IMR-90 (cell line): ENCODE data around the gene RAP1A. TPM values are rescaled to one million over a fixed set of nuclear protein-coding genes. Genes with fewer than 3 reads are reported as not detected.

Experiments used
- ATAC-seq: fragments of 200-7000 bp; cut with Tn5 transposase; 2 replicates; pipeline ENCODE4 v1.9.1; 2020; ENCODE audit warnings: low read depth, mild to moderate bottlenecking, moderate library complexity
- BruUV-seq: library from RNA; stranded (reverse); fragments of 400-500 nt; replicated peaks from 2 replicates; lab custom pipeline; 2021; lab: Mats Ljungman, UMichigan
- CTCF ChIA-PET: fragments of 300-600 bp; formaldehyde crosslinking; extraction: SDS; loops from one replicate; lab custom pipeline; 2021; ENCODE audit warnings: antibody characterized with exemption; lab: Yijun Ruan, JAX
- POLR2A ChIA-PET: fragments of 300-600 bp; sonication (Branson Sonifier 250); formaldehyde crosslinking; loops from one replicate; lab custom pipeline; 2022; ENCODE audit warnings: antibody characterized with exemption; ENCODE audit not compliant: unreplicated experiment; lab: Charles Lee
- DNase-seq: peaks from one replicate; pipeline ENCODE4 v3.0.0; 2013
- H2AFZ ChIP-seq: replicated peaks from 2 replicates; pipeline ENCODE3; 2013; ENCODE audit warnings: low read length, mild to moderate bottlenecking; ENCODE audit not compliant: poor library complexity
- H2AK5ac ChIP-seq: 2 replicates; pipeline ENCODE4 v1.6.1; 2013; ENCODE audit warnings: low read depth, low read length, inconsistent platforms
- H2AK9ac ChIP-seq: replicated peaks from 2 replicates; pipeline ENCODE3; 2013; ENCODE audit warnings: mild to moderate bottlenecking, low read depth, low read length, moderate library complexity; ENCODE audit not compliant: poor library complexity
- H2BK120ac ChIP-seq: 2 replicates; pipeline ENCODE4 v1.6.1; 2013; ENCODE audit warnings: low read depth, low read length, inconsistent platforms
- H2BK15ac ChIP-seq: 3 replicates; pipeline ENCODE4 v1.6.1; 2013; ENCODE audit warnings: low read depth, low read length, inconsistent platforms
- H2BK20ac ChIP-seq: 2 replicates; pipeline ENCODE4 v1.6.1; 2013; ENCODE audit warnings: low read depth, mild to moderate bottlenecking, inconsistent platforms, low read length, moderate library complexity
- H2BK5ac ChIP-seq: 2 replicates; pipeline ENCODE4 v1.6.1; 2013; ENCODE audit warnings: mild to moderate bottlenecking, low read depth, low read length, inconsistent platforms; ENCODE audit not compliant: poor library complexity, severe bottlenecking
- H3K14ac ChIP-seq: replicated peaks from 2 replicates; pipeline ENCODE4 v1.6.1; 2013; ENCODE audit warnings: low read depth, low read length, inconsistent platforms
- H3K18ac ChIP-seq: 2 replicates; pipeline ENCODE4 v1.6.1; 2013; ENCODE audit warnings: low read depth, low read length, control low read depth
- H3K23ac ChIP-seq: 2 replicates; pipeline ENCODE4 v1.6.1; 2013; ENCODE audit warnings: low read depth, low read length, inconsistent platforms
- H3K27ac ChIP-seq: 2 replicates; pipeline ENCODE4 v1.5.1; 2013; ENCODE audit warnings: mild to moderate bottlenecking, control low read depth, low read length; ENCODE audit not compliant: insufficient read depth
- H3K27me3 ChIP-seq: 2 replicates; pipeline ENCODE4 v1.6.1; 2013; ENCODE audit warnings: low read length; ENCODE audit not compliant: control insufficient read depth, insufficient read depth
- H3K36me3 ChIP-seq: 2 replicates; pipeline ENCODE4 v1.6.1; 2013; ENCODE audit warnings: low read length, mixed read lengths; ENCODE audit not compliant: control insufficient read depth, insufficient read depth
- H3K4ac ChIP-seq: 2 replicates; pipeline ENCODE4 v1.6.1; 2013; ENCODE audit warnings: low read depth, low read length, inconsistent platforms
- H3K4me1 ChIP-seq: 2 replicates; pipeline ENCODE4 v1.6.1; 2013; ENCODE audit warnings: low read length, mixed read lengths; ENCODE audit not compliant: control insufficient read depth, insufficient read depth
- H3K4me2 ChIP-seq: 2 replicates; pipeline ENCODE4 v1.6.1; 2013; ENCODE audit warnings: low read depth, mild to moderate bottlenecking, control low read depth, low read length, moderate library complexity
- H3K4me3 ChIP-seq: 2 replicates; pipeline ENCODE4 v1.5.1; 2013; ENCODE audit warnings: low read depth, mild to moderate bottlenecking, control low read depth, low read length, moderate library complexity; ENCODE audit not compliant: insufficient read depth
- H3K56ac ChIP-seq: 2 replicates; pipeline ENCODE4 v1.6.1; 2013; ENCODE audit warnings: low read length, inconsistent platforms; ENCODE audit not compliant: insufficient read depth; ENCODE audit errors: extremely low read depth
- H3K79me1 ChIP-seq, 2 experiments: 2 replicates each; pipeline ENCODE4 v1.6.1; 2013; ENCODE audit warnings: low read length in 2 of 2, inconsistent platforms in 1 of 2, low read depth in 1 of 2
- H3K9ac ChIP-seq: 2 replicates; pipeline ENCODE4 v1.6.1; 2013; ENCODE audit warnings: low read depth, low read length, control low read depth
- H3K9me1 ChIP-seq: 2 replicates; pipeline ENCODE4 v1.6.1; 2013; ENCODE audit warnings: low read length, inconsistent platforms; ENCODE audit not compliant: insufficient read depth
- H3K9me3 ChIP-seq: 2 replicates; pipeline ENCODE4 v1.6.1; 2013; ENCODE audit warnings: low read length; ENCODE audit not compliant: control insufficient read depth, insufficient read depth
- H4K20me1 ChIP-seq: 2 replicates; pipeline ENCODE4 v1.6.1; 2013; ENCODE audit warnings: low read length, inconsistent platforms; ENCODE audit not compliant: insufficient read depth
- H4K5ac ChIP-seq: 2 replicates; pipeline ENCODE4 v1.6.1; 2013; ENCODE audit warnings: mild to moderate bottlenecking, low read depth, low read length, control low read depth
- H4K8ac ChIP-seq, 2 experiments: 2 replicates each; pipeline ENCODE4 v1.6.1; 2013; ENCODE audit warnings: low read depth in 2 of 2, low read length in 2 of 2, control low read depth in 1 of 2, inconsistent platforms in 1 of 2
- H4K91ac ChIP-seq: 2 replicates; pipeline ENCODE4 v1.6.1; 2013; ENCODE audit warnings: low read depth, low read length, inconsistent platforms; ENCODE audit not compliant: insufficient read depth
- BHLHE40 ChIP-seq: fragments of 150-350 bp; IDR thresholded peaks from 2 replicates; pipeline ENCODE4 v1.6.1; 2016; ENCODE audit warnings: mild to moderate bottlenecking, low read depth, low read length
- CEBPB ChIP-seq: IDR thresholded peaks from 2 replicates; pipeline ENCODE4 v1.6.1; 2012; ENCODE audit warnings: low read depth, low read length, improper control_type of control experiment
- CHD1 ChIP-seq: IDR thresholded peaks from 2 replicates; pipeline ENCODE4 v1.6.1; 2012; ENCODE audit warnings: low read depth, low read length, improper control_type of control experiment
- ELK1 ChIP-seq: fragments of 150-350 bp; IDR thresholded peaks from 2 replicates; pipeline ENCODE4 v1.6.1; 2016; ENCODE audit warnings: low read depth, mild to moderate bottlenecking, low read length, moderate library complexity, borderline replicate concordance
- FOS ChIP-seq: fragments of 150-350 bp; IDR thresholded peaks from 2 replicates; pipeline ENCODE4 v1.6.1; 2016; ENCODE audit warnings: low read depth, low read length
- MAFK ChIP-seq: IDR thresholded peaks from 2 replicates; pipeline ENCODE4 v1.6.1; 2012; ENCODE audit warnings: low read depth, low read length, improper control_type of control experiment
- MAZ ChIP-seq: IDR thresholded peaks from 2 replicates; pipeline ENCODE4 v1.6.1; 2012; ENCODE audit warnings: low read depth, mild to moderate bottlenecking, low read length, improper control_type of control experiment, moderate library complexity, borderline replicate concordance
- MXI1 ChIP-seq: IDR thresholded peaks from 2 replicates; pipeline ENCODE4 v1.6.1; 2012; ENCODE audit warnings: low read depth, mild to moderate bottlenecking, low read length, moderate library complexity, borderline replicate concordance
- NFE2L2 ChIP-seq: fragments of 150-350 bp; IDR thresholded peaks from 2 replicates; pipeline ENCODE4 v1.6.1; 2016; ENCODE audit warnings: low read depth, mild to moderate bottlenecking, low read length
- POLR2A ChIP-seq: IDR thresholded peaks from 2 replicates; pipeline ENCODE4 v1.6.1; 2012; ENCODE audit warnings: mild to moderate bottlenecking, low read depth, low read length
- RAD21 ChIP-seq: IDR thresholded peaks from 2 replicates; pipeline ENCODE4 v1.6.1; 2012; ENCODE audit warnings: low read length, improper control_type of control experiment
- RCOR1 ChIP-seq: IDR thresholded peaks from 2 replicates; pipeline ENCODE4 v1.6.1; 2012; ENCODE audit warnings: mild to moderate bottlenecking, low read length, improper control_type of control experiment; ENCODE audit not compliant: insufficient replicate concordance
- RFX5 ChIP-seq: IDR thresholded peaks from 2 replicates; pipeline ENCODE4 v1.8.0; 2012; ENCODE audit warnings: low read depth, mild to moderate bottlenecking, low read length, moderate library complexity
- SMC3 ChIP-seq: fragments of 150-350 bp; IDR thresholded peaks from 2 replicates; pipeline ENCODE4 v1.6.1; 2016; ENCODE audit warnings: low read depth, mild to moderate bottlenecking, antibody characterized with exemption, low read length, moderate library complexity
- WGBS, 2 experiments: methylation state at CpG; one replicate each; pipeline versions ENCODE4 v1.1.5 to v1.1.7; 2013; ENCODE audit warnings: missing lambda C conversion rate in 2 of 2; ENCODE audit not compliant: insufficient read length in 1 of 2; ENCODE audit errors: extremely low coverage in 2 of 2; 5-methylcytosine and 5-hydroxymethylcytosine counted together
- dilution Hi-C: fragments of 300-500 bp; cut with HindIII; formaldehyde crosslinking; loops from one replicate; pipeline ENCODE4 v1.14.3; 2018; ENCODE audit warnings: low sequenced_read_pairs; ENCODE audit not compliant: unreplicated experiment
- in situ Hi-C: fragments of 300-500 bp; cut with MboI; formaldehyde crosslinking; loops from 3 replicates; pipeline ENCODE4 v1.14.3; 2019; ENCODE audit warnings: low sequenced_read_pairs, inconsistent platforms, mixed read lengths
- intact Hi-C: fragments of 100-400 bp; cut with micrococcal nuclease; formaldehyde crosslinking; loops from 2 replicates; pipeline ENCODE4 v1.10.0; 2022
- polyA plus RNA-seq, 3 experiments: library from polyadenylated mRNA; depleted of rRNA; stranded (reverse); fragments of >200 nt; gene quantifications; 2 replicates each; pipeline ENCODE4 v1.2.3, GENCODE V29; 2012; ENCODE audit warnings: low replicate concordance in 1 of 3
- total RNA-seq: library from RNA; depleted of rRNA; stranded (reverse); fragments of >200 nt; gene quantifications from 2 replicates; pipeline ENCODE4 v1.2.3, GENCODE V29; 2012
- TF ChIP-seq, protein P1 (sequence below): conservative IDR thresholded peaks from 2 replicates; pipeline ENCODE4 v1.5.1; 2012; ENCODE audit warnings: mild to moderate bottlenecking, low read depth, low read length, improper control_type of control experiment
- TF ChIP-seq, protein P2 (sequence below): fragments of 150-350 bp; IDR thresholded peaks from 2 replicates; pipeline ENCODE4 v1.6.1; 2017; ENCODE audit warnings: mild to moderate bottlenecking, antibody characterized with exemption, low read length, low read depth

The RAP1A gene
- total and polyA plus RNA-seq, 2 of the 4 experiments (the other 2 are of a cell fraction): 18.1 to 43.6 TPM

DNA sequence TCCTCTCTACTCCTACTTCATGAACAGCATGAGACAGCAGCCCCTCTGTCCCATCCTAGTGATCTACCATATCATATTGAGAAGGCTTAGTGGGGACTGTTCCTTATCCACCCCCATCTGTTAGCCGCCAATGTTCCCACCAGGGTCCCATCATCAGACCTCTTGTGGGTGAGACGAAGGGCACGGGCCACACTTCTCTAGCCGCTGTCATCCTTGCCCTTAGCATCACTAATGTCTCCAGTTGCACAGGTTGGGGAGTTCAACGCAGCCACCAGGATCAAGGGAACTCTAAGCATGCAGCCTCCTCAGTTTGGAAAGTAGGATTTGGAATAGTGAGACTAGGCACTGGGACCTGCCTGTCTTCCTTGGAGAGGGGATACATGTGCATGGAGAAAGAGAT lies 99.5 kb downstream of the RAP1A start:
- BruUV-seq: no TSS peak
- ChIA-PET CTCF (no interaction called here), POLR2A (no interaction called here)
- Histone ChIP-seq H3K4me2 (no peak overlapping the region), H3K4ac (no peak overlapping the region), H2BK15ac (no peak overlapping the region), H2BK120ac (no peak overlapping the region), H3K4me3 (no peak overlapping the region), H3K9me1 (peaks cover 22% of the 10 kb centered on the region), H4K91ac (no peak overlapping the region), H3K23ac (no peak overlapping the region), H3K36me3 (peaks cover 2% of the 10 kb centered on the region; the same call in 1 of the 2 replicates), H2AFZ (no peak overlapping the region), H3K56ac (no peak overlapping the region), H3K4me1 (peaks cover 12% of the 10 kb centered on the region), H2AK9ac (no peak overlapping the region), H4K20me1 (no peaks in the 10 kb centered on the region), H3K27me3 (no peaks in the 10 kb centered on the region), H4K8ac (no peak overlapping the region), H2BK5ac (no peak overlapping the region), H3K79me1 (peaks cover 0 to 8% of the 10 kb centered on the region in 2 experiments; a peak in 2 of 4 replicates), H3K14ac (no peak overlapping the region), H3K18ac (no peak overlapping the region), H2AK5ac (no peak overlapping the region), H3K9me3 (no peaks in the 10 kb centered on the region), H3K27ac (no peak overlapping the region), H2BK20ac (no peak overlapping the region), H4K5ac (no peak overlapping the region), H3K9ac (no peak overlapping the region)
- in situ Hi-C loops (loop anchor here (5.0 kb wide), 1 partner anchor 33 kb away; no protein-coding TSS in a partner anchor), intact Hi-C loops (no loop called here), dilution Hi-C loops (no loop called here)
- DNase-seq: no peak
- TF ChIP-seq FOS (no peak), BHLHE40 (no peak), SMC3 (no peak), NFE2L2 (no peak), POLR2A (no peak), CHD1 (no peak), MXI1 (no peak), ELK1 (no peak), CEBPB (no peak), RFX5 (no peak), RCOR1 (no peak), MAZ (no peak), RAD21 (no peak), MAFK (no peak)
- TF ChIP-seq, protein P1, sequence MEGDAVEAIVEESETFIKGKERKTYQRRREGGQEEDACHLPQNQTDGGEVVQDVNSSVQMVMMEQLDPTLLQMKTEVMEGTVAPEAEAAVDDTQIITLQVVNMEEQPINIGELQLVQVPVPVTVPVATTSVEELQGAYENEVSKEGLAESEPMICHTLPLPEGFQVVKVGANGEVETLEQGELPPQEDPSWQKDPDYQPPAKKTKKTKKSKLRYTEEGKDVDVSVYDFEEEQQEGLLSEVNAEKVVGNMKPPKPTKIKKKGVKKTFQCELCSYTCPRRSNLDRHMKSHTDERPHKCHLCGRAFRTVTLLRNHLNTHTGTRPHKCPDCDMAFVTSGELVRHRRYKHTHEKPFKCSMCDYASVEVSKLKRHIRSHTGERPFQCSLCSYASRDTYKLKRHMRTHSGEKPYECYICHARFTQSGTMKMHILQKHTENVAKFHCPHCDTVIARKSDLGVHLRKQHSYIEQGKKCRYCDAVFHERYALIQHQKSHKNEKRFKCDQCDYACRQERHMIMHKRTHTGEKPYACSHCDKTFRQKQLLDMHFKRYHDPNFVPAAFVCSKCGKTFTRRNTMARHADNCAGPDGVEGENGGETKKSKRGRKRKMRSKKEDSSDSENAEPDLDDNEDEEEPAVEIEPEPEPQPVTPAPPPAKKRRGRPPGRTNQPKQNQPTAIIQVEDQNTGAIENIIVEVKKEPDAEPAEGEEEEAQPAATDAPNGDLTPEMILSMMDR: no peak
- TF ChIP-seq, protein P2, sequence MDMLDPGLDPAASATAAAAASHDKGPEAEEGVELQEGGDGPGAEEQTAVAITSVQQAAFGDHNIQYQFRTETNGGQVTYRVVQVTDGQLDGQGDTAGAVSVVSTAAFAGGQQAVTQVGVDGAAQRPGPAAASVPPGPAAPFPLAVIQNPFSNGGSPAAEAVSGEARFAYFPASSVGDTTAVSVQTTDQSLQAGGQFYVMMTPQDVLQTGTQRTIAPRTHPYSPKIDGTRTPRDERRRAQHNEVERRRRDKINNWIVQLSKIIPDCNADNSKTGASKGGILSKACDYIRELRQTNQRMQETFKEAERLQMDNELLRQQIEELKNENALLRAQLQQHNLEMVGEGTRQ: no peak
- no peak for ATAC-seq
- 100% methylated on average over 2 of the region's 5 CpGs; no CpG with 5 or more reads in 1 of the 2 experiments for WGBS, 2 experiments
